H9 (cell line): ENCODE results near the gene HIP1R. TPM values are rescaled to one million over a fixed set of nuclear protein-coding genes. Genes with fewer than 3 reads are reported as not detected.

ENCODE experiments used
- DNase-seq: peaks from one replicate; pipeline ENCODE4 v3.0.0-alpha.2; 2017
- H2AFZ ChIP-seq: one replicate; pipeline ENCODE4 v1.6.1; 2013; ENCODE audit warnings: mild to moderate bottlenecking, low read length, control low read depth, moderate library complexity
- H2AK5ac ChIP-seq: 2 replicates; pipeline ENCODE4 v1.6.1; 2013; ENCODE audit warnings: low read length, control low read depth, mixed read lengths; ENCODE audit not compliant: insufficient read length
- H2BK120ac ChIP-seq: one replicate; pipeline ENCODE4 v1.6.1; 2013; ENCODE audit warnings: low read depth, mild to moderate bottlenecking, low read length, control low read depth, inconsistent platforms; ENCODE audit not compliant: poor library complexity, severe bottlenecking
- H2BK12ac ChIP-seq: 2 replicates; pipeline ENCODE4 v1.6.1; 2013; ENCODE audit warnings: low read length, control low read depth, mixed read lengths, low read depth; ENCODE audit not compliant: insufficient read length
- H2BK15ac ChIP-seq: 2 replicates; pipeline ENCODE4 v1.6.1; 2013; ENCODE audit warnings: low read depth, low read length, control low read depth
- H2BK20ac ChIP-seq: one replicate; pipeline ENCODE4 v1.6.1; 2013; ENCODE audit warnings: low read depth, mild to moderate bottlenecking, low read length, control low read depth, inconsistent platforms; ENCODE audit not compliant: poor library complexity, severe bottlenecking
- H2BK5ac ChIP-seq: 2 replicates; pipeline ENCODE4 v1.6.1; 2013; ENCODE audit warnings: low read length, control low read depth, mixed read lengths; ENCODE audit not compliant: insufficient read length
- H3K14ac ChIP-seq: 2 replicates; pipeline ENCODE4 v1.6.1; 2013; ENCODE audit warnings: low read length, control low read depth; ENCODE audit not compliant: insufficient read depth
- H3K18ac ChIP-seq: 2 replicates; pipeline ENCODE4 v1.6.1; 2013; ENCODE audit warnings: low read depth, mild to moderate bottlenecking, mixed read lengths, low read length, control low read depth; ENCODE audit not compliant: insufficient read length
- H3K23ac ChIP-seq: 2 replicates; pipeline ENCODE4 v1.6.1; 2013; ENCODE audit warnings: low read length, control low read depth, mixed read lengths, low read depth; ENCODE audit not compliant: insufficient read length
- H3K23me2 ChIP-seq: 2 replicates; pipeline ENCODE4 v1.6.1; 2013; ENCODE audit warnings: low read depth, mild to moderate bottlenecking, mixed read lengths, low read length, control low read depth; ENCODE audit not compliant: insufficient read length, poor library complexity, severe bottlenecking
- H3K27ac ChIP-seq: 2 replicates; pipeline ENCODE4 v1.5.1; 2013; ENCODE audit warnings: low read length, control low read depth, mixed read lengths, low read depth; ENCODE audit not compliant: insufficient read length
- H3K27me3 ChIP-seq: 2 replicates; pipeline ENCODE4 v1.6.1; 2013; ENCODE audit warnings: low read length, control low read depth, inconsistent platforms; ENCODE audit not compliant: insufficient read depth
- H3K4ac ChIP-seq: 2 replicates; pipeline ENCODE4 v1.6.1; 2013; ENCODE audit warnings: low read depth, mild to moderate bottlenecking, control low read depth, inconsistent platforms, low read length, moderate library complexity
- H3K4me1 ChIP-seq: 2 replicates; pipeline ENCODE4 v1.6.1; 2013; ENCODE audit warnings: low read length, control low read depth, inconsistent platforms; ENCODE audit not compliant: insufficient read depth
- H3K4me2 ChIP-seq: 2 replicates; pipeline ENCODE4 v1.6.1; 2013; ENCODE audit warnings: low read length, control low read depth, mixed read lengths; ENCODE audit not compliant: insufficient read length, insufficient read depth
- H3K56ac ChIP-seq: 2 replicates; pipeline ENCODE4 v1.6.1; 2013; ENCODE audit warnings: low read depth, mild to moderate bottlenecking, mixed read lengths, low read length, control low read depth; ENCODE audit not compliant: insufficient read length
- H3K79me1 ChIP-seq: 2 replicates; pipeline ENCODE4 v1.6.1; 2013; ENCODE audit warnings: low read depth, mild to moderate bottlenecking, moderate library complexity, low read length, control low read depth, inconsistent platforms; ENCODE audit not compliant: insufficient read depth, poor library complexity, severe bottlenecking
- H3K79me2 ChIP-seq: 2 replicates; pipeline ENCODE4 v1.6.1; 2013; ENCODE audit warnings: low read length, control low read depth, inconsistent platforms; ENCODE audit not compliant: insufficient read depth
- H3K9ac ChIP-seq: 2 replicates; pipeline ENCODE4 v1.6.1; 2013; ENCODE audit warnings: low read length, control low read depth, mixed read lengths; ENCODE audit not compliant: insufficient read length; ENCODE audit errors: extremely low read depth
- H3K9me3 ChIP-seq: one replicate; pipeline ENCODE4 v1.6.1; 2013; ENCODE audit warnings: low read depth, low read length, inconsistent platforms; ENCODE audit not compliant: control insufficient read depth
- H3T11ph ChIP-seq: one replicate; pipeline ENCODE4 v1.6.1; 2013; ENCODE audit warnings: mild to moderate bottlenecking, low read length, control low read depth, inconsistent platforms
- H4K20me1 ChIP-seq: one replicate; pipeline ENCODE4 v1.6.1; 2013; ENCODE audit not compliant: control insufficient read depth, insufficient read length, insufficient read depth
- H4K5ac ChIP-seq: 2 replicates; pipeline ENCODE4 v1.6.1; 2013; ENCODE audit warnings: low read depth, mild to moderate bottlenecking, mixed read lengths, low read length, control low read depth; ENCODE audit not compliant: insufficient read length
- H4K8ac ChIP-seq: replicated peaks from 2 replicates; pipeline ENCODE4 v1.6.1; 2013; ENCODE audit warnings: low read length, control low read depth, mixed read lengths, low read depth; ENCODE audit not compliant: insufficient read length
- H4K91ac ChIP-seq: 2 replicates; pipeline ENCODE4 v1.6.1; 2013; ENCODE audit warnings: low read depth, mild to moderate bottlenecking, moderate library complexity, mixed read lengths, low read length, control low read depth; ENCODE audit not compliant: insufficient read length
- H3K27ac Mint-ChIP-seq, 3 experiments: 2 replicates in 2 of 3; 3 replicates in 1 of 3; pipeline ENCODE4 v1.8.0; 2020 to 2021; ENCODE audit warnings: mixed read lengths in 3 of 3, mild to moderate bottlenecking in 1 of 3, moderate library complexity in 1 of 3
- H3K27me3 Mint-ChIP-seq: 2 replicates; pipeline ENCODE4 v1.8.0; 2021; ENCODE audit warnings: low read depth, mild to moderate bottlenecking, moderate library complexity, mixed read lengths
- H3K36me3 Mint-ChIP-seq, 3 experiments: 2 replicates in 2 of 3; 3 replicates in 1 of 3; pipeline ENCODE4 v1.8.0; 2020 to 2021; ENCODE audit warnings: low read depth in 3 of 3, mixed read lengths in 3 of 3; ENCODE audit not compliant: insufficient read depth in 1 of 3
- H3K4me1 Mint-ChIP-seq, 2 experiments: 2 replicates each; pipeline ENCODE4 v1.8.0; 2020; ENCODE audit warnings: mixed read lengths in 2 of 2
- H3K4me3 Mint-ChIP-seq, 2 experiments: 2 replicates in 1 of 2; 3 replicates in 1 of 2; pipeline ENCODE4 v1.8.0; 2020 to 2021; ENCODE audit warnings: mild to moderate bottlenecking in 2 of 2, mixed read lengths in 2 of 2, moderate library complexity in 1 of 2
- H3K9me3 Mint-ChIP-seq, 2 experiments: 2 replicates in 1 of 2; 3 replicates in 1 of 2; pipeline ENCODE4 v1.8.0; 2020; ENCODE audit warnings: mild to moderate bottlenecking in 2 of 2, mixed read lengths in 2 of 2, moderate library complexity in 1 of 2
- WGBS: extraction: QIAGEN DNeasy Blood & Tissue Kit; methylation state at CpG from one replicate; pipeline ENCODE4 v1.1.7; 2013; ENCODE audit warnings: missing lambda C conversion rate, low lambda C conversion rate, mixed read lengths; ENCODE audit not compliant: insufficient read length; ENCODE audit errors: extremely low coverage; 5-methylcytosine and 5-hydroxymethylcytosine counted together
- total RNA-seq: library from RNA; stranded (reverse); gene quantifications from 2 replicates; pipeline ENCODE4 v1.2.1, GENCODE V29; 2021
- TF ChIP-seq, protein P1 (sequence below): fragments of 200-600 bp; sonication (generic); conservative IDR thresholded peaks from 3 replicates; pipeline ENCODE4 v1.8.0; 2021; ENCODE audit warnings: antibody characterized with exemption, mild to moderate bottlenecking

The HIP1R gene
- total RNA-seq, 1 experiment from 2014 or later, result 17.4 TPM

DNA sequence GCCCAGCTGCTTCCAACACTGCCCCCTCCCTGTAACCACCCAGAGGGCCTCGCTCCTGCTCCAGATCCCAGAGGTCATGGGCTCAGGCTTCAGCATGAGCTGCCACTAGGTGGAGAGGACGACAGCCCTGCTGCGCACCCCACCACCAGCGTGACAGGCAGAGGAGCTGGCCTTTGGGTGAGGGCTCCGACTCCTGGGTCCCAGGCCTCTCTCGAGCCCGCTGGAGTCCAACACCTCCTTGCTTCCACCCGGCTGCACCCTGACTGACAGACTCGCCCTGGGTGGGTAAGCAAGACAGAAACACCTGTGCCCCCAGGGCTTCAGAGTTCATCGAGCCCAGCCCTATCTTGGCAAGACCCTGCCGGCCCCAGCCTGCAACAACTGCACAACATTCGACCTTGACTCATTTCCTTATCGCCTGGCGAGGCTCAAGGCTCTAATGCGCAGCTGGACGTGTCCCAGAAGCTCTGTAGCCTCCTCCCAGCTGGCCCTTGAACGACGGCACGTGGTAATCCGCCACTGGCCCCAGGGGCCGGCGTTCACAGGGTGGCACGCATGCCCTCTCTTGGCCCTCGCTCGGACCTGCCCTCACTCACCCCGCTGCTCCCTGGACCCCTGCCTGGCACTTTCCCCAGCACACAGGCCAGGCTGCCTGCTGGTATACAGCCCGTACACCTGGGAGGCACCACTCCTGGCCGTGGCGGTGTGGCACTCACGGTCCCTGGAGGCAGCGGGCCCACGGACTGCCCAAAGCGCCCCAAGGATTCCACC, 32.6 kb downstream of the HIP1R start:
- Histone ChIP-seq H2BK120ac (no peak overlapping the region), H4K8ac (no peak overlapping the region), H3K4me2 (no peak overlapping the region), H3K27me3 (peaks cover 39% of the 10 kb centered on the region), H2BK15ac (no peak overlapping the region), H4K20me1 (peaks cover 2% of the 10 kb centered on the region), H3K4ac (no peak overlapping the region), H2AFZ (no peak overlapping the region), H2AK5ac (no peak overlapping the region), H3K18ac (no peak overlapping the region), H3K4me1 (no peaks in the 10 kb centered on the region), H3K14ac (no peak overlapping the region), H3K79me2 (no peaks in the 10 kb centered on the region), H2BK20ac (no peak overlapping the region), H3T11ph (no peak overlapping the region), H4K91ac (no peak overlapping the region), H2BK12ac (no peak overlapping the region), H4K5ac (no peak overlapping the region), H3K23me2 (no peaks in the 10 kb centered on the region), H3K23ac (no peak overlapping the region), H3K56ac (no peak overlapping the region), H2BK5ac (no peak overlapping the region), H3K9me3 (no peaks in the 10 kb centered on the region), H3K79me1 (no peaks in the 10 kb centered on the region), H3K9ac (no peak overlapping the region), H3K27ac (no peak overlapping the region)
- TF ChIP-seq, protein P1, sequence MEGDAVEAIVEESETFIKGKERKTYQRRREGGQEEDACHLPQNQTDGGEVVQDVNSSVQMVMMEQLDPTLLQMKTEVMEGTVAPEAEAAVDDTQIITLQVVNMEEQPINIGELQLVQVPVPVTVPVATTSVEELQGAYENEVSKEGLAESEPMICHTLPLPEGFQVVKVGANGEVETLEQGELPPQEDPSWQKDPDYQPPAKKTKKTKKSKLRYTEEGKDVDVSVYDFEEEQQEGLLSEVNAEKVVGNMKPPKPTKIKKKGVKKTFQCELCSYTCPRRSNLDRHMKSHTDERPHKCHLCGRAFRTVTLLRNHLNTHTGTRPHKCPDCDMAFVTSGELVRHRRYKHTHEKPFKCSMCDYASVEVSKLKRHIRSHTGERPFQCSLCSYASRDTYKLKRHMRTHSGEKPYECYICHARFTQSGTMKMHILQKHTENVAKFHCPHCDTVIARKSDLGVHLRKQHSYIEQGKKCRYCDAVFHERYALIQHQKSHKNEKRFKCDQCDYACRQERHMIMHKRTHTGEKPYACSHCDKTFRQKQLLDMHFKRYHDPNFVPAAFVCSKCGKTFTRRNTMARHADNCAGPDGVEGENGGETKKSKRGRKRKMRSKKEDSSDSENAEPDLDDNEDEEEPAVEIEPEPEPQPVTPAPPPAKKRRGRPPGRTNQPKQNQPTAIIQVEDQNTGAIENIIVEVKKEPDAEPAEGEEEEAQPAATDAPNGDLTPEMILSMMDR, result peak; percentile 72
- Mint-ChIP-seq H3K27me3 (peaks cover 99% of the 10 kb centered on the region), H3K4me1 (peaks cover 13 to 19% of the 10 kb centered on the region in 2 experiments), H3K9me3 (no peaks in the 10 kb centered on the region; a peak in 1 of 5 replicates), H3K27ac (no peak overlapping the region), H3K36me3 (peaks cover 26 to 36% (median 31%) of the 10 kb centered on the region in 3 experiments), H3K4me3 (no peak overlapping the region)
- WGBS, result no CpG with 5 or more reads among the region's 33 CpGs
- peak; percentile 88 for DNase-seq
